Tongue (tissue), 3 donors: Measurements from ENCODE around the gene TRIM23. TPM values are rescaled to one million over a fixed set of nuclear protein-coding genes. Genes with fewer than 3 reads are reported as not detected.

Experiments used
- DNase-seq: peaks from one replicate; pipeline ENCODE4 v3.0.0-alpha.2; 2015
- small RNA-seq: library from RNA; depleted of rRNA; stranded (forward); fragments of <200 nt; gene quantifications from one replicate; pipeline ENCODE3, GENCODE V24; 2014; ENCODE audit warnings: low replicate concordance
- total RNA-seq: library from RNA; depleted of rRNA; stranded (reverse); fragments of >200 nt; gene quantifications from one replicate; pipeline ENCODE4 v1.2.3, GENCODE V29; 2014

Gene TRIM23
- total RNA-seq, 1 donor from 2014 or later = 37.7 TPM

DNA sequence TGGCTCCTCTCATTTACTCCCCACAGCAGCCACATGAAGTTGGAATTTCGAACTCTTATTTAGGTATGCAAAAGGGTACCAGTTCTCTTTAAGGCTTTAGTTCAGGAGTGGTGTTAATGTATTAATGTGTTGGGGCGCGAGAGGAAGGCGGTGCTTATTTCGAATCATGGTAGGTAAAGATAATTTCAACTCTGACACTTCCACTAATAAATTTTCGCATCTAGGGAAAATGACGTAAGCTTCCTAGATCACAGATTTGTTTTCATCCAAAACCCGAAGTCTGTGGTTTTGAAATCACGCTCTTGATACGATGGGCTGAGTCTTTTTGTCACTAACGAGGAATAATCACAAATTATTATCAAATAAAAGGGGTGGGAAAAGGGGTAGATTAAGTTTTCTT is 60.4 kb downstream of the TRIM23 start:
- DNase-seq = no peak

DNA sequence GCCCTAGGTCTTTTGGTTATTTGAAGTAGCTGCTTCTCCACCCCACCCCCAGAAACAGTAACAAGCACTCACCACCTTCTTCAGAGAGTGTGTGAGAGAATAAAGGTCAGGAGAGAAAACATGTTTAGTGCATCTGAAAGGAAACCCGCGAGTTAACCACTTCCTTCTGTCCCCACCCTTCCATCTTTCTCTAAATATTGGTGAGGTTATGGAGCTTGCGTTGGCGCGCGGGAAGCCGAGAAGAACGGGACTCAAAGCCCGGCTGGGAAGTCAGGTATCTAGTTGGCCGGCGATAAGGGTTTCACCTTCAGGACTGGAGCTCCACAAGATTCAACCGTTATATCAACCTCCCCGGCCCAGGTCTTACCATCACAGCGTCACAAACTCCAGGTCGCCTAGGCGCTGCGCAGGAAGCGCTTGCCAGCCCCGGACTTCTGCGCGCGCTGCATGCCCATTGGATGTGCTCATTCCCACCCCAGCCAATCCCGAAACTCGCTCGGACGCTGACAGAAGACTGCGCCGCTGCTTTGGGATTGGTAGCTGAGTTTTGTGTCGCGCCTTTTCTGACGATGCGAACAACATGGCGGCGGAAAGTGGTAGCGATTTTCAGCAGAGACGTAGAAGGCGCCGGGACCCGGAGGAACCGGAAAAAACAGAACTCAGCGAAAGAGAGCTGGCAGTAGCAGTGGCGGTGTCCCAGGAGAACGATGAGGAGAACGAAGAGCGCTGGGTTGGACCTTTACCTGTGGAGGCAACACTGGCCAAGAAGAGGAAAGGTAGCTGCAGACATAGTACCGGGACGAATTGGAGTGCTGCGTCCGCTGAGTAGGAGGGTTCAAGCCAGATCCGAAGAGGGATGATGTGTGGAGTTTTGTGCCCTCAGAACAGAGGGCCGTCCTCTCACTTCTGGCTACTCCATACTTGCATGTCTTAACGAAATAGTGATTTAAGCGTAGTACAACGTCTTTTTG is 61.1 kb downstream of the TRIM23 start, which contains the start of the genes CENPK and PPWD1:
TSS of gene CENPK (minus strand) at position 438 of the 971 bp plus-strand sequence. CDS start 8,261 bp downstream, outside the sequence.
TSS of gene PPWD1 (plus strand) at position 566 of the 971 bp plus-strand sequence. CDS start at position 581, 15 bp downstream.
- peak; percentile 98 for DNase-seq

DNA sequence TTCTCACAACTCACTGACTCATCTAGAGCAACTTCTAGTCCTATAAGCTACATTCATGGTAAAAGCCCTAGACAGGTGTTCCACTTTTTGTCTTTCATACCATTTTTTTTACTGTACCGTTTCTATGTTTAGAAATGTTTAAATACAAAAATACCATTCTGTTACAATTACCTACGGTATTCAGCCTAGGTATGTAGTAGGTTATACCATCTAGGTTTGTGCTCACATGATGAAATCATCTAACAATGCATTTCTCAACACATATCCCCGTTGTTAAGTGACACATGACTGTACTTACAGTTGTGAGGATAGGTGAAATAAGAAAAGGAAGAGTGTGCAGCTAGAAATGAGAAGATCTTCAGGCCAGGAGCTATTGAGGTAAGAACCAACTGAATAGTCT is 67.4 kb downstream of the TRIM23 start:
- DNase-seq = no peak

DNA sequence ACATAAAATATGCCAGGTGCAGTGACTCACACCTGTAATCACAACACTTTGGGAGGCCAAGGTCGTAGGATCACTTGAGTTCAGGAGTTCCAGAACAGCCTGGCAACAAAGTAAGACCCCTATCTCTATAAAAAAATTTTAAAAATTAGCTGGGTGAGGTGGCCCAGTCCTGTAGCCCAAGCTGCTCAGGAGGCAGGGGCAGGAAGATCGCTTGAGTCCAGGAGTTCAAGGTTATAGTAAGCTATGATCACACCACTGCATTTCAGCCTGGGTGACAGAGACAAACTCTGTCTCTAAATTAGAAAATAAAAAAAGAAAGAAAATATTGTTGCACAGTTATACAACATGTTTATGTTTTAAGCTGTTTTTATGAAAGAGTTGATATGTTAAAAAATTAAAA is 68.0 kb downstream of the TRIM23 start:
- DNase-seq = no peak

DNA sequence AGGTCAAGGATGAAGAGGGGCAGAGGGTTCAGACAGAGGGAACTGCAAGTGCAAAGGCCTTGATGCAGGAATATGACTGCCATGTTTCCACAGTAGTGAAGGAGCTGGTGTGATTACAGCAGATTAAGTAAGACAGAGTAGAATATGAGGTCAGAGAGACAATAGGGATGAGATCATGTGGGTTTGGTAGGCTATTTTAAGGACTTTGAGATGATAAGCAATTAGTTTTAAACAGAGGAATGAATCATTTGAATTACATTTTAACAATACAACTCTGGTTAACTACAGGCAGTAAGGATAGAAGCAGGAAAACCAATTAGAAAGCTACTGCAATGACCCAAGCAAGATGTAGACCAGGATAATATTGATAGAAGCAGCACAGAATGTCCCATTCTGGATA is 68.8 kb downstream of the TRIM23 start:
- no peak for DNase-seq

DNA sequence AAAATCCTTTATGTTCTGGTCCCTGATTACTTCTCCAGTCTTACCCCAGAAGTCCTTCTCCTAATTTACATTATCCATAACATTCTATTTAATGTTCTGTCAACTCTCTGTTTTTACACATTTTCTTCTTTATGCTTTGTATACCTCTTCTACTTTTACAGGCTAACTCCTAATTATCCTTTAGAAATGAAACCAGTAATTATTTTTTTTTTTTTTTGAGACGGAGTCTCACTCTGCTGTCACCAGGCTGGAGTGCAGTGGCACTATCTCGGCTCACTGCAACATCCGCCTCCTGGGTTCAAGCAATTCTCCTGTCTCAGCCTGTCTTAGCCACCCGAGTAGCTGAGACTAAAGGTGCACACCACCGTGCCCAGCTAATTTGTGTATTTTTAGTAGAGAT is 70.2 kb downstream of the TRIM23 start:
- DNase-seq = no peak

DNA sequence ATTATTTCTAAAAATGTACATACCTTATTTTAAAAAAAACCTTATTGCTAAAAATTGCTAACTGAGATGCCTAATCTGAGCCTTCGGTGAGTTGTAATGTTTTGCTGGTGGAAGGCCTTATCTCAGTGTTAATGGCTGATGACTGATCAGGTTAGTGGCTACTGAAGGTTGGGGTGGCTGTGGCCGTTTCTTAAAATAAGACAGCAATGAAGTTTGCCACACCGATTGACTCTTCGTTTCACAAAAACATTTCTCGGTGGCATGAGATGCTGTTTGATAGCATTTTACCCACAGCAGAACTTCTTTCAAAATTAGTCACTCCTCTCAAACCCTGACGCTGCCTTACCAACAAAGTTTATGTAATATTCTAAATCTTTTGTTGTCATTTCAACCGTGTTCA is 75.9 kb downstream of the TRIM23 start:
- no peak for DNase-seq

DNA sequence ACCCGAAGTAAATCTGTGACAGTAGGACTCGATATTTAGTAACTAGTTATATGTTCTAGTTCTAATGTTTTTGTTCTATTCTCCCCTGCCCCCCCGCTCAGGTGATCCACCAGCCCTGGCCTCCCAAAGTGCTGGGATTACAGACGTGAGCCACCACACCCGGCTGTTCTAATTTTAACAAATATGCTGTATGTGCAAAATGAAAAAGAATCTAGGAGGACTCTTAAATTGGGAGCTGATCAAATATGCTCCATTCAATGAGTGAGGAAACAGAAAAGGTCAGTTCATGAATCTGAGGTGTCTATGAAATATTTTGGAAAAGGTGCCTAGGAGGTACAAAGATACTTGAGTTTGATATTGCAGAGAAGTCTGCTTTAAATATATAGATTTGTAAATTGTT is 78.0 kb downstream of the TRIM23 start:
- DNase-seq = no peak

DNA sequence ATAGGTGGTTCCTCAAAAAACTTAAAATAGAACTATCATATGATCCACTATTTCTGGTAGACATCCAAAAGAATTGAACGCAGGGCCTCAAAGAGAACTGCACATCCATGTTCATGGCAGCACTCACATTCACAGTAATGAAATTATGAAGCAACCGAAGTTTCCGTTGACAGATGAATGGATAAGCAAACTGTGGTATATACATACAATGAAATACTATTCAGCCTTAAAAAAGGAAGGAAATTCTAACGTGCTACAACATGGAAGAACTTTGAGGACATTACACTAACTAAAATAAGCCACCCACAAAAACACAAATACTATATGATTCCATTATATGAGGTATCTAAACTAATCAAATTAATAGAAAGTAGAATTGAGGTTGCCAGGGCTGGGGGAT is 79.7 kb downstream of the TRIM23 start:
- DNase-seq = no peak

DNA sequence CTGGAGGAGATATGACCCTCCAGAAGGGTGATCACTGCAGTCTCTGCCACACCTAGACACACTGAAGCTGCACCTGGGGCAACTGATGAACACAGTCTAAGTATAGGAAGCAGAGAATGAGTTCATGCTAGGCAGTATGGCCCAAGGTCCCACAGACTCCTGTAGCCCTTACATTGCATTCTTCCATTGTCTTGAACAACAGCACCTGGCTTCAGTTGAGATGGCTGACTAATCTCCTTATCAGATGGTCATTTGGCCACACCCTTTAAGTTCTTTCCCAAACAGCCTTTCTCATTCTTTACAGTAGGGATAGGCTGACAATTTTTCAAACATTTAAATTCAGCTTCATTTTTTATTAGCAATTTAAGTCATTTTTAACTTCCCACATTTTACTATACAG is 84.3 kb downstream of the TRIM23 start:
- DNase-seq = no peak

Small RNA genes lying within 50 kb of the gene (small RNA-seq; reads per million reads assigned to genes)
- gene RNU6-540P = not detected

Other genes with a start within 250 kb of the TRIM23 start
- gene ADAMTS6, start 142.4 kb downstream of the TRIM23 start, total RNA-seq = 8.1 TPM
- gene CENPK, start 61.2 kb downstream of the TRIM23 start, total RNA-seq = 12.4 TPM
- gene PPWD1, start 61.0 kb downstream of the TRIM23 start, total RNA-seq = 76.6 TPM
- gene SHLD3, start 694 bp upstream of the TRIM23 start, total RNA-seq = 5.7 TPM
- 39.5 TPM for gene TRAPPC13, start 694 bp upstream of the TRIM23 start, total RNA-seq
- gene SGTB, start 97.8 kb upstream of the TRIM23 start, total RNA-seq = 8.3 TPM
- gene NLN, start 97.9 kb upstream of the TRIM23 start, total RNA-seq = 23.7 TPM